Stomach smooth muscle (tissue), 2 donors: ENCODE measurements around the gene FCN3.
"Not testable (repeated sequence)": the region's sequence is repeated elsewhere in the genome, so short reads cannot be mapped to it uniquely, and the experiment has no call there.

Experiments
- H3K27ac ChIP-seq: one replicate; pipeline ENCODE4 v1.7.0; 2013; ENCODE audit warnings: mild to moderate bottlenecking, low read length, inconsistent platforms
- H3K27me3 ChIP-seq, 2 donors: one replicate each; pipeline ENCODE4 v1.7.0; 2013; ENCODE audit warnings: low read length in 2 of 2; ENCODE audit not compliant: insufficient read depth in 2 of 2, control insufficient read depth in 1 of 2
- H3K36me3 ChIP-seq, 2 donors: one replicate each; pipeline ENCODE4 v1.7.0; 2013; ENCODE audit warnings: low read length in 2 of 2; ENCODE audit not compliant: control insufficient read depth in 2 of 2, insufficient read depth in 2 of 2
- H3K4me1 ChIP-seq: one replicate; pipeline ENCODE4 v1.7.0; 2013; ENCODE audit warnings: low read length; ENCODE audit not compliant: control insufficient read depth, insufficient read depth
- H3K4me3 ChIP-seq, 2 donors: one replicate each; pipeline ENCODE4 v1.7.0; 2013; ENCODE audit warnings: low read length in 2 of 2
- H3K9ac ChIP-seq, 2 donors: one replicate each; pipeline ENCODE4 v1.7.0; 2013; ENCODE audit warnings: low read length in 2 of 2, mild to moderate bottlenecking in 1 of 2
- H3K9me3 ChIP-seq, 2 donors: one replicate each; pipeline ENCODE4 v1.7.0; 2013; ENCODE audit warnings: low read length in 2 of 2; ENCODE audit not compliant: control insufficient read depth in 2 of 2
- donor health status: healthy.
- donor health status: Pancreatic carcinoma.

Gene FCN3

DNA sequence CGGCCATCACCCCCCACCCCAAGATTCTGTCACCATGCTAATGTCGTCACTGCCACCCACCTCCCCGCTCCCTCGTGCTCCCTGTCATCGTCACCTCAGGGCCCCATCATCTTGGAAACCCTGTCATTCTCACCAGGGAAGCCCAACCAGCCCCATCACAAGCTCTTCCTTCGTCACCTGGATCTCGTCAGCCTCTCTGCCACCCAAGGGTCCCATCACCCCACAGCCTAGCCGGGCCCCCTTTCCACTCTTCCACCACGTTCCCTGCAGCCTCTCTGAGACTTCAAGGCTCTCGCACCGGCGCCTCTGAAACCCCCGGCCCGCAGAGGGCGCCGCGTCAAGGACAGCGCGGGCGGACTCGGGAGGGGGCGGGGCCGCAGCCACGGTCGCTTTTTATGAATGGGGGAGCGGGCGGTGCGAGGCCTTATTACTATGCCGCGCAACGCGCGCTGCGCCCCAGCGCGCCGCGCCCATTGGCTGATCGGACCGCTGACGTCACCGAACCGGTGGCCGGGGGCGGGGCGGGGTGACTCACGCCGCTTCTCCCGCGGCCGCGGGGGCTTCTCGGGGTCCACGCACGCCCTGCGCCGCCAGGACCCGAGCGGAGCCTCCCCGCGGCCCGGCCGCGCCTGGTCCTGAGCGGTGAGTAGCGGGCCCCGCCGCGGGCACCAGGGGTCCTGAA is 17.6 kb upstream of the FCN3 start, which contains the start of gene GPR3:
Gene GPR3, plus strand, starts transcription at position 527 of the 682 bp plus-strand sequence. CDS start 1,177 bp downstream, outside the sequence.
- no peaks in the 10 kb centered on the region for H3K36me3 ChIP-seq
- H3K4me3 ChIP-seq, result peak within 1 kb of the TSS; percentile 63 to 73
- peak within 1 kb of the TSS; percentile 55 to 72 for H3K9ac ChIP-seq
- H3K27ac ChIP-seq, result peak within 1 kb of the TSS; percentile 18
- H3K9me3 ChIP-seq, result no peaks in the 10 kb centered on the region
- no peaks in the 10 kb centered on the region for H3K27me3 ChIP-seq
- H3K4me1 ChIP-seq, result peaks cover 20% of the 10 kb centered on the region

- H3K9ac ChIP-seq, result peak overlapping the region; percentile 2 to 55
- H3K4me3 ChIP-seq, result peak overlapping the region; percentile 39 to 73
- H3K36me3 ChIP-seq, result no peaks in the 10 kb centered on the region
- H3K27ac ChIP-seq, result peak overlapping the region; percentile 18
- no peaks in the 10 kb centered on the region for H3K9me3 ChIP-seq
- H3K4me1 ChIP-seq, result peaks cover 20% of the 10 kb centered on the region
- H3K27me3 ChIP-seq, result no peaks in the 10 kb centered on the region
These were observed 17.0 kb upstream of the FCN3 start for GRCh38 chr1:27391511-27392095.

DNA sequence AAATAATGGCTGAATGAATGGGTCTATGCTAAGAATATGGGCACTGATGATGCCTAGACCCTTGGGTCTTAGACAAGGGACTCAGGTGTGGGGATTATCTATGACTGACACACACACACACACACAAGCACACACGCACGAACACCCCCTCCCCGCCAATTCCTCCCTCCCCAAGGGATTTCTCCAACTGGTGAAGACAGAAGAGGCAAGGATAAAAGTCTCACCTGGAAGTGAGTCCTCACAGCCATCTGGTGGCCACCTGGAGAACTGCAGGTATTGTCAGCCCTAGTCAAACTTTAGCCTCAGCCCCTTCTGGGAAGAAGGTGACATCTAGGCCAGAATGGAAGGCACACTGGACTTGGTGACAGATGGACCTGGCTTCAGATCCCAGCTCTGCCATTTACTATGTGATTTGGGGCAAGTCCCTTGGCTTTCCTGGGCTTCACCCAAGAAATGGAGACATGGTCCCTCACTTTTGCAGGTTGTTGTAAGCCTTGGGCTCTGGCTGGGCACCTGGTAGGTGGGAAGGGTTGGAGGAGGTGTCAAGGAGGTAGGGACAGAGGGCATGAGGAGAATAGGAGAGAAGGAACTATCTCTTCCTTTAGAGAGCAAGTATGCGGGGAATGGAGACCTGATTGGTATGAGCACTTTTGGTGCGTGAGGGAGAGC is 13.8 kb upstream of the FCN3 start:
- no peak overlapping the region for H3K27ac ChIP-seq
- peaks cover 20% of the 10 kb centered on the region for H3K4me1 ChIP-seq
- no peaks in the 10 kb centered on the region for H3K36me3 ChIP-seq
- no peaks in the 10 kb centered on the region for H3K9me3 ChIP-seq
- no peaks in the 10 kb centered on the region for H3K27me3 ChIP-seq
- no peak overlapping the region for H3K4me3 ChIP-seq
- no peak overlapping the region for H3K9ac ChIP-seq

GRCh38 chr1:27384797-27385196 is 10.2 kb upstream of the FCN3 start:
- not testable (repeated sequence) for H3K36me3 ChIP-seq

DNA sequence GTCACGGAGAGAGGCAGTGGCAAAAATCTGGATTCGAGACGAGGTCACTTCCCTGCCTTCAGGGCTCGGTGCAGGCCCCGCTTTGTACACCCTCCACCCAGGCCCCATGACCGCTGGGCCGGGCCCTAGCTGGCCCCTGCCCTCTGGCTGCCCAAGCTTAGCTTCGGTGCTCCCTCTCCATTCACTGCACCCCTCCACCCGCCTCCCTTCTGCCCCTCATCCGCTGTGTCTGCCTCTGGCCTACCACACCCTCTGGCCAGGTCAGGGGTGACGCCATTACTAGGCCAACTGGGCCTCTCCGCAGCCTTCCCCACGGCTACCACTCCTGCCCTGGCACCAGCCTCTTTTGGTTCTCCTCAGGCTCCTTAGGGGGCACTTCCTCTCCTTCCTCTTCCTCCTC is 9.0 kb upstream of the FCN3 start:
- Histone ChIP-seq H3K9ac (no peak overlapping the region), H3K27ac (no peak overlapping the region), H3K4me3 (no peak overlapping the region), H3K4me1 (no peaks in the 10 kb centered on the region), H3K36me3 (no peaks in the 10 kb centered on the region), H3K9me3 (no peaks in the 10 kb centered on the region), H3K27me3 (peaks cover 0 to 3% of the 10 kb centered on the region in 2 donors)

More at GRCh38 chr1:27384797-27385196, 10.2 kb upstream of the FCN3 start:
- not testable (repeated sequence) for H3K9me3 ChIP-seq, H3K4me1 ChIP-seq, H3K27ac ChIP-seq, H3K4me3 ChIP-seq, H3K27me3 ChIP-seq, H3K9ac ChIP-seq

- Histone ChIP-seq H3K4me3 (no peak within 1 kb of the TSS), H3K27ac (no peak within 1 kb of the TSS), H3K27me3 (peaks cover 0 to 3% of the 10 kb centered on the region in 2 donors), H3K9me3 (no peaks in the 10 kb centered on the region), H3K9ac (no peak within 1 kb of the TSS), H3K36me3 (no peaks in the 10 kb centered on the region), H3K4me1 (no peaks in the 10 kb centered on the region)
These were observed 8.5 kb upstream of the FCN3 start, which contains the start of gene CD164L2 for GRCh38 chr1:27383039-27383605. CD164L2 (minus strand) TSS chr1:27383333; CDS start chr1:27383239, 94 bp downstream.

DNA sequence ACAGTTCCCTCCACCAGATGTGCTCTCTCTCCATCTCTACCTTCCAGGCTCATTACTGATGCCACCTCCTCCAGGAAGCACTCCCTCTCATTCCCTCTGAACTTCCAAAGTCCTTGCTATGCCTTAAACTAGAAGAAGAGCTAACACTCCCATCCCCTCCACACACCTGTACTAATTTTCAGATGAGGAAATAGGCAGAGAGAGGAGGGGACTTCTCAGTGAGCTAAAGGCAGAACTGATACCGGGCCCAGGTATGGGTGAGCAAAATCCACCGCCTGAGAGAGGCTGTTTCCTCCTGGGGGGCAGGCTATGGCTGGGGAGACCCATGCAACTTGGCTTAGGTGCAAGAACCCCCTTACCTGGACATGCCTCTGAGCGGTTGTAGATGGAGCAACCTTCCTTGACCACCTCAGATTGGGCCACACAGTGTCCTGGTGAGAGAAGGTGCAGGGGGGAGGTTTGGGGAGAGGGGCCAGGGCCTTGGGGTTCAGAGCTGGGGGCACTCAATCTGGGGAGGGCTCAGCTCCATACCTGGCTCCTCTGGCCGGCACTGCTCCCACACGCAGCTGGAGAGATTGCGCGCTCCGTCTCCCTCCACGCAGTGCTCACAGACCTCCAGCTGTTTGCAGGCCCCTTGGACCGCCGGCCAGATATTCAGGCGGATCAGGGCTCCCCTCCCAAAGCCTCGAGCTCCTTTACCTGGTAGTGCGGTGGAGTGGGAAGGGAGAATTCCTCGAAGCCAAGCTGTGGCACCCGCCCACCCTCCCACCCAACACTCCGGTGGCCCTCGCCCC is 7.5 kb upstream of the FCN3 start:
- Histone ChIP-seq H3K9me3 (no peaks in the 10 kb centered on the region), H3K9ac (no peak overlapping the region), H3K27me3 (peaks cover 0 to 3% of the 10 kb centered on the region in 2 donors), H3K36me3 (no peaks in the 10 kb centered on the region), H3K27ac (no peak overlapping the region), H3K4me1 (no peaks in the 10 kb centered on the region), H3K4me3 (no peak overlapping the region)

DNA sequence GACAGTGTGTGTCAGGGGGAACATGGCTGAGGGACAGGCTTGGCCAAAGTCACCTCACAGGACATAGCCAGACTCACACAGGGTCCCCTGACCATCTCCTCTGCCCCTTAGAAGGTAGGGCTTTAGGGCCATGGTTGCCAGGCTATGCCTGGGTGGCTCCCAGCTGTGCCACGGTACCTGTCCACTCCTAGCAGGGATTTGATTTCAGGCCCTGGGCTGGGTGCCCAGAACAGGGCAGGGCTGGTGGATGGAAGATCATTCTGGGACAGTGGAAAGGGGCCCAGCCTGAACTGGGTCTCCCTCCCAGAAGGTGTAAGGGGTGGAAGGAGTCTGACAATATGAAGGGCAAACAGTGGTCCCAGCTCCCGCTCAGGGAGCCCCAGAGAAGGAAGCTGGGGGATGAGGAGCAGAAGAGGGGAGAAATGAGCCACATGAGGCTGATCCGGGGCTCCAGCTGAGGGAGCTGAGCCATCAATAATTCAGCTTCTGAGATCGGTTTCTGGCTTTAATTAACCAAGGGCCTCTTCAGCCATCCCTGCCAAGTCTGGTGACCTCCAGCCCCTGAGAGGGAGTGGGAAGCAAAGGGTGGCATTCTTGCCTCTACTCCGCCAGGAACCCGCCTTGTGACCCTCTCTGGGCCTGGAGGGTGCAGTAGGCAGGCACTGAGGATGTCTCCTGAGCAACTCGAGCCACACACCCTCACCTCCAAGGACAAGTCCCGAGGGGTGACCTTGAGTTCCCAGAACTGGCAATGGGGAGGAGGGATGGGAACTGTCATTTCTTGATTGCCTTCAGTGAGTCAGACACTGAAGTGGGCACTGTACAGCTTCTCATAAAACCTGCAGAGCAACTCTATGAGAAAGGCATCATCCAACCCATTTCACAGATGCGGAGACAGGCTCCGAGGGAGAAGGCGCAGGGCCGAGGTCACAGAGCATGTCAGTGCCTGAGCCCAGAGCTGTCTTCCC is 6.4 kb upstream of the FCN3 start:
- no peaks in the 10 kb centered on the region for H3K4me1 ChIP-seq
- H3K9me3 ChIP-seq, result no peaks in the 10 kb centered on the region
- H3K9ac ChIP-seq, result no peak overlapping the region
- H3K36me3 ChIP-seq, result no peaks in the 10 kb centered on the region
- H3K4me3 ChIP-seq, result no peak overlapping the region
- no peak overlapping the region for H3K27ac ChIP-seq
- H3K27me3 ChIP-seq, result peaks cover 0 to 3% of the 10 kb centered on the region in 2 donors

DNA sequence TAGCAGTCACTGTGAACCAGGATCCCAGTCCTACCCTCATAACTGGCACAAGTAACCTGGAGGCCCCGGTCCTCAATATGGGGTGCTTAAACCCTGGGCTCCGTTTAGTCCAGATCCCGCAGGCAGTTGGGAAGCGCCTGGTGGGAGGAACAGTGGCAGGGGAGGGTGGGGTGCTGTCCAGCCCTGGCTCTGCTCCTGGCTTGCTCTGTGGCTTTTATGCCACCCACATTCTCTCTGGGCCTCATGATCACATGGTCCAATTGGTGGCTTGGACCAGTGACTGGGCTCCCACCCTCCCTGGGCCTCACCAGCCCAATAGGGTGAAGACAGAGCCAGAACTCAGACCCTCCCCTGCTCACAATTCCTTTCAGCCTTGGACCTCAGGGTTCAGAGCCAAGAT is 5.6 kb upstream of the FCN3 start:
- peaks cover 0 to 3% of the 10 kb centered on the region in 2 donors for H3K27me3 ChIP-seq
- no peak overlapping the region for H3K9ac ChIP-seq
- H3K36me3 ChIP-seq, result no peaks in the 10 kb centered on the region
- H3K4me3 ChIP-seq, result no peak overlapping the region
- no peaks in the 10 kb centered on the region for H3K9me3 ChIP-seq
- peaks cover under 1% of the 10 kb centered on the region for H3K4me1 ChIP-seq
- H3K27ac ChIP-seq, result no peak overlapping the region
